ENCODE measurements around the gene CYB5A.

CYB5A gene

GRCh38 chr18:74276609-74277008, 15.2 kb downstream of the CYB5A start:
- DNase-seq (ENCODE audit: low spot score), result no peak

GRCh38 chr18:74275736-74276135, 16.0 kb downstream of the CYB5A start:
- no peak for DNase-seq (ENCODE audit: low spot score)

- no peak for DNase-seq (ENCODE audit: low spot score)
These were observed 17.1 kb downstream of the CYB5A start for GRCh38 chr18:74274700-74275099.

GRCh38 chr18:74273394-74273793, 18.4 kb downstream of the CYB5A start:
- DNase-seq (ENCODE audit: low spot score), result no peak

- no peak for DNase-seq (ENCODE audit: low spot score)
These were observed 20.1 kb downstream of the CYB5A start for GRCh38 chr18:74271635-74272034.

- DNase-seq (ENCODE audit: low spot score), result no peak
These were observed 22.7 kb downstream of the CYB5A start for GRCh38 chr18:74268933-74269620.

GRCh38 chr18:74268175-74268574, 23.6 kb downstream of the CYB5A start:
- no peak for DNase-seq (ENCODE audit: low spot score)

- no peak for DNase-seq (ENCODE audit: low spot score)
These were observed 25.6 kb downstream of the CYB5A start for GRCh38 chr18:74266161-74266560.

GRCh38 chr18:74265546-74266098, 26.1 kb downstream of the CYB5A start:
- no peak for DNase-seq (ENCODE audit: low spot score)

GRCh38 chr18:74264303-74265020, 27.3 kb downstream of the CYB5A start:
- no peak for DNase-seq (ENCODE audit: low spot score)

GRCh38 chr18:74261053-74261713, 30.6 kb downstream of the CYB5A start:
- DNase-seq (ENCODE audit: low spot score), result no peak

- DNase-seq (ENCODE audit: low spot score), result no peak
These were observed 32.4 kb downstream of the CYB5A start for GRCh38 chr18:74259347-74259746.

- no peak for DNase-seq (ENCODE audit: low spot score)
These were observed 34.7 kb downstream of the CYB5A start for GRCh38 chr18:74257083-74257482.

GRCh38 chr18:74256190-74256589, 35.6 kb downstream of the CYB5A start:
- no peak for DNase-seq (ENCODE audit: low spot score)

GRCh38 chr18:74255131-74255616, 36.6 kb downstream of the CYB5A start:
- DNase-seq (ENCODE audit: low spot score), result no peak

- no peak for DNase-seq (ENCODE audit: low spot score)
These were observed 39.7 kb downstream of the CYB5A start for GRCh38 chr18:74252039-74252395.

- peak; percentile 70 for DNase-seq (ENCODE audit: low spot score)
These were observed 40.3 kb downstream of the CYB5A start for GRCh38 chr18:74251297-74252038.

GRCh38 chr18:74250131-74250530, 41.6 kb downstream of the CYB5A start:
- no peak for DNase-seq (ENCODE audit: low spot score)

- no peak for DNase-seq (ENCODE audit: low spot score)
These were observed 42.4 kb downstream of the CYB5A start for GRCh38 chr18:74249181-74249968.

- DNase-seq (ENCODE audit: low spot score), result no peak
These were observed 43.2 kb downstream of the CYB5A start for GRCh38 chr18:74248595-74248994.

- DNase-seq (ENCODE audit: low spot score), result no peak
These were observed 43.6 kb downstream of the CYB5A start for GRCh38 chr18:74248189-74248588.

Measured in LoVo (cell line).